ENCODE results near the gene AUTS2.

Gene AUTS2

DNA sequence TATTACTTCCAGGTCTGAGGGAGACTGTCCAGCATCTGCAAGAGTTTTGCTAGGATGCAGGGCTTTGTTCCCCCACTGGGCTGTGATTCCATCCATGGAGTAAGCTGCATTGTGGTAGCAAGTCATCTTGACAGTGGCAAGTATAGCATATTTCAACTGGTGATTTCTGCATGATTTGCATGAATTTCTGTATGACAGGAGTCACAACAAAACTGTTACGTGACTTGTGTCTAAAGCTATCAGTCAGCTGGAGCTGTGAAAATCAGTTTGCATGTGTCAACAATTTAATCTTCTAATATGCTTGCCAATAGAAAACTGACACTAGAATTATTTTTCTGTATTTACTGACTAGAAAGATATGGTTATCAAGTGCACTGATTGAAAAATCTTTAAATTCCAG lies 344.3 kb downstream of the AUTS2 start:
- DNase-seq (ENCODE audit: low read depth) = no peak

DNA sequence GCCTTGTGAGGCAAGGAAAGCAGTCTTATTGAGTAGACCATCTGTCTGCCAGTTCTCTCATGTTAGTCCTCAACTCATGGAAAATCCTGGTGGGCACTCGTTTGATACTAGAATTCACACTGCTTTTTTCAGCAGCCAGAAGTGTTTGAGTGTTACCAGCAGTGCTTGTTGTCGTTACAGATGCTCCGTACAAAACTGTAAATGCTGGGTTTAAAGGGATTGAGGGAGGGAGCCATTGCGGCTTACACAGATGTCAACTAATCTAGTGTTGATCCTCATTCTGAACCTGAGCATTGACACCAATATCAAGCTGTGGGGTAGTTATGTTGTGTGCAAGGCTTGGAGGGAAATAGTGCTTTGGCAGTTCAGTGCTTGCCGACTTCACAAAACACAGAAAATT lies 348.6 kb downstream of the AUTS2 start:
- DNase-seq (ENCODE audit: low read depth) = no peak

DNA sequence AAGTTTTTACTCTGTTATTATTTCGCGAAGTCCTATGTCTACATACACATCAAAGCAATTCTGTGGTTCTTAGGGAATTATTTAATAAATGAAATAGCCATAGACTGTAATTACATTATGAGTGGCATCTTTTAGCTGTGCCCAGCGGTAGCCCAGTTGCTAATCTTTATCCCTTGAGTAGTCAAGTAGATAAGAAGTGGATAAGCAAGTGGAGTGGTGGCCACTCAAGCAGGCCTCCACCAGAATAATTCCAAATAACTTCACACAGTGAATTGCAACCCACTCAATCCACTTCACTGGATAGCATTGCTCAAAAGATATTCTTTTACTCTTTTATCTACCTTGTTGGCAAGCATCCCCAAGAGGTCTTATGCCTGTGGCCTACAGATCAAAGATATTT lies 349.7 kb downstream of the AUTS2 start:
- no peak for DNase-seq (ENCODE audit: low read depth)

DNA sequence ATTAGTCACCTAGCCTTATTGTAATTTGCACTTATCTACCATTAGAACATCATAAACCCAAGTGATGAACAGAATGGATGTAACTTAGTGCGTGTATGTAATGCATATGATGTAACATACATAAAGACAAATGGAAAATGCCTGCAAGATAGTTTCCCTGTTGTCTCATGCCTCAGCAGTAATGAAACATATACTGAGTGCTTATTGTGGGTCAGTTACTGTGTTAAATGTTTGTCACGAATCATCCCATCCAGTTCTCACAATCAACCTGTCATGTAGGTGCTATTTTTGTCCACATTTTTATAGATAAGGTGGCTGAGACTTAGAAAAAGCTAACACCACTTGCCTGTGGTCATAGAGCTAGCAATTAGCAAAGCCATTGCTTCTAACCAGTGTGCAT lies 350.8 kb downstream of the AUTS2 start:
- no peak for DNase-seq (ENCODE audit: low read depth)

DNA sequence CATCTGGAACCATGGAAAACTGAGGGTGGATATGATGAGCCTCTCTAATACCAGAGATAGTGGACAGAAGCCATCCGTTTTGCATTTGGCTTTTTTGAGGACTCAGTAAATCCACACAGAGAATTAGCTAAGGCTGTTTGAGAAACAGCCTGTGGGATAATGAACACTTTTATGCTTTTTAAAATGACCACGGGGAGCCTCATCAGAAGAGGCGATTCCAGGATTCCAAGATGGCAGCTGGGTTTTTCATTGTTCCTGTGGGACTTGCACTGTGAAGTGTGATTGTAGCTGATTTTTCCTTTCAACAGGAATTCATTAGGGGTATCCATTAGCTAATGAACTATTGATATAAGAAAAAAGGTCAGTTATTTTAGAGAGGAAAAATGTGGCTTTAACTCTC lies 353.2 kb downstream of the AUTS2 start:
- DNase-seq (ENCODE audit: low read depth) = no peak

DNA sequence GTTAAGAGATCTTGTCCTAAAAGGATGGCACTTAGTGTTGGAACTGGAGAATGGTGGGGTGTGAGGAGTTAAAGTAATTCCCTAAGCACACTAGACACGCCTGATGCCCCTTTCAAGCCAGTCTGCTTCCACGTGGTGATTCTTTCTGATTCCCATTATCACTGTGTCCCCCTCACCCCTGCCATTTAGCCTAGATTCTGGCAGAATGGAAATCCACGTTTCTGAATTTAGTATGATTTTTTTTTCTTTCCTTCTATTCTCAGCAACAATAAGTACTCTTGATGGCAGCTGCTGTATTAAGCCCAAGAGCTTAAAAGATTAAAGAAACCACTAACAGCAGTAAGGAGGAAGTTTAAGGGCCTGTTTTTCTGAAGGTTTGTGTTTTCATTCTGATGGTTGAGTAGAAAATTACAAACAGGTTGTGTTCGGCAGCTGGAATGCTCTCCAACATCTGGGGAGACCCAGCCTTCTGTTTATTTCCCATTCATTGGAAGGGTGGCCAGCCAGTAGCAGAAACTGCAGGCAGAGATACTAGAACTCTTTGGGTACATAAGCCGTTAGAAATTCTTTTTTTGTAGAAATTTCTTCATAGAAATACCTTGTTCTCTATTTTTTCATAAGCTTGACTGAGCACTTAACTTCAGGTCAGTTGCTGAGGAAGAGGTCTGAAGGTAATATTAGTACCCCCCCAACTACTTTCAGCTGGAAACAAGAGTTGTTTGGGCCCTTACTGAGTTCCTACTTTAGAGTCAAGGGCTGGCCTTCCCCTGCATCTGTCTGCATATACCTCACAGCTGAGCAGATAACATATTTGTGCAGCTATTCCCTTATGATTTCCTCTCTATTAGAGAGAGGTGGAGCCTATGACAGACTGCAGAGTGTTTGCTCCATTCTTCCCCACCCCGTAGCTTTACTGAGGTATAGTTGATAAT lies 355.1 kb downstream of the AUTS2 start:
- DNase-seq (ENCODE audit: low read depth) = no peak

DNA sequence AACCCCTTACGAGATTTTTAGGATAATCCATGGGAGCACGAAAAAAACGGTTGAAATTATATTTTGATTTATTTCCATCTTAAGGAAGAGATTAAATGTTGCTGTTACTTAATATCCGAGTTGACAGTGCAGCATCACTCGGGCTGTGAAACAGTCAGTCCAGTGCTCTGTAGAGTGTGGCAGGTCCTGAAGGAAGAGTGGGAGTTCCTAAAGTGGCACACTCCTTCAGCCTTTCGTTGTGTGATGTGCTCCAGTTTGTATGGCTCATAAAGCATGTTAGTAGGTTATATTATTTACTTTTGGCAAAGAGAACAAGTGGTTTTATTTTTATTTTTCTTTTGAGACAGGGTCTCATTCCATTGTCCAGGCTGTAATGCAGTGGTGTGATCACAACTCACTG lies 358.3 kb downstream of the AUTS2 start:
- DNase-seq (ENCODE audit: low read depth) = no peak

DNA sequence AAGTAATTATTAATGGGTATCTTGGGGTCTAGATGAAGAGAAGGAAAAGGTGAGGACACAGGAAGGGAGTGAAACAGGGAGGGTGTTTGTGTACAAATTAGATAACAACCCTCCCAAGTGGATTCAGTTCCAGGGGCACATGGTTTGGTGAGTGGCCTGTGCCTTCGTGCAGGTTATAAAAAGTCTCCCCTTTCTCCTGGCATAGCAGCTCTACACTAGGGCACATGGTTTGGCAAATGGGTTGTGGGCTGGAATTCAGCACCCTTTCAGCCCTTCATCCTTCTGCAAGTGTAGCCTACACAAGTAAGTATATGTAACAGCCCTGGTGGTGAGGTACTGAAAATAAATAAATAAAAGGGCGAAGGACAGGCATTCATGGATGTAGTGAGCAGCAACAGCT lies 359.4 kb downstream of the AUTS2 start:
- DNase-seq (ENCODE audit: low read depth) = no peak

DNA sequence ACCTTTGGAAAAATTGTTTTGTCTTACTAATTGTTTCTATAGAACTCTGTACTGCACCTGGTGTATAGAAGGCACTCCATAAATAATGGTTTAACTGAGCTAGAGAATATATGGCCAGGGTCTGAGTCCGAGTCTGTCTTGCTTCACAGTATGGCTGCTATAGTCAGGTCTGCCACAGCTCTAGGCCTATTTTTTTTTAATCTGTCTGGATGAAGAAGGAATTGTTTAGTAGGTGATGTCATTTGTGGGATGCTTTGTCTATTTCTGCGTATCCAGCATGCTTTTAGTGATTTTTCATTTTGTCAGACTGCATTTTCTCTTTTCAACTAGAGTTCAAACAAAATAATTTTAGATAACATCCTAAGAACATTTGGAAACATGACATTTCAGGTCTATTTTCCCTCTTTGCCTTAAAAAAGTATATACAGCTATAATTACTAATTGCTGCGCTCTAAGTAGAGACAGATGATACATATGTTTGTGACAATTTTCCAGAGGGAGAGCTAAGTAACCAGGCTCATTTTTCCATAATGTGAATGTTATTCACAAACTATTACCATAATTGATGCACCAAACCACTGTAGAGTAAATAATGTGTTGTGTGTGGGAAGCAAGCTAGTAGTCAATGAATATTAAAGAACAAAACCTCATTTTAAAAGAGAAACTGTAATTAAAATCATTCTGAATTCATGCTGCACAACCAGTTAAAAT lies 361.7 kb downstream of the AUTS2 start:
- no peak for DNase-seq (ENCODE audit: low read depth)

DNA sequence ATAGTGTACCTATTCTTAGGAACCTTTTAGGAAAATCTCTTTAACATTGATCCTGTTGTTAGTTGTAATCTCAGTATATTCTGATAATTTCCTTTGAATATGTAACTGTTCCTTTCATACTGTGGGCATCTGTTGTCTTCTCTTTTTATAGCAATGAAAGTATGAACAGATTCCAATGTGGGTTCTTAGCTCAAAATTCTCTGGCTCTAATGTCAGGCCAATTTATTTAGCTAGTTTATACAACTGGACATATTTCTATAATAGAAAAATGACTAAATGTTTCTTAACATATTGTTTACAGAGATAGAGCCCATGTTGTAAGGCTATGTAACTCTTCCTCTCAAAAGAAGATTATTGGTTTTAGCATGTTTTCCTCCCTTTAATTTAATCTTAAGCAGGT lies 363.2 kb downstream of the AUTS2 start:
- no peak for DNase-seq (ENCODE audit: low read depth)

DNA sequence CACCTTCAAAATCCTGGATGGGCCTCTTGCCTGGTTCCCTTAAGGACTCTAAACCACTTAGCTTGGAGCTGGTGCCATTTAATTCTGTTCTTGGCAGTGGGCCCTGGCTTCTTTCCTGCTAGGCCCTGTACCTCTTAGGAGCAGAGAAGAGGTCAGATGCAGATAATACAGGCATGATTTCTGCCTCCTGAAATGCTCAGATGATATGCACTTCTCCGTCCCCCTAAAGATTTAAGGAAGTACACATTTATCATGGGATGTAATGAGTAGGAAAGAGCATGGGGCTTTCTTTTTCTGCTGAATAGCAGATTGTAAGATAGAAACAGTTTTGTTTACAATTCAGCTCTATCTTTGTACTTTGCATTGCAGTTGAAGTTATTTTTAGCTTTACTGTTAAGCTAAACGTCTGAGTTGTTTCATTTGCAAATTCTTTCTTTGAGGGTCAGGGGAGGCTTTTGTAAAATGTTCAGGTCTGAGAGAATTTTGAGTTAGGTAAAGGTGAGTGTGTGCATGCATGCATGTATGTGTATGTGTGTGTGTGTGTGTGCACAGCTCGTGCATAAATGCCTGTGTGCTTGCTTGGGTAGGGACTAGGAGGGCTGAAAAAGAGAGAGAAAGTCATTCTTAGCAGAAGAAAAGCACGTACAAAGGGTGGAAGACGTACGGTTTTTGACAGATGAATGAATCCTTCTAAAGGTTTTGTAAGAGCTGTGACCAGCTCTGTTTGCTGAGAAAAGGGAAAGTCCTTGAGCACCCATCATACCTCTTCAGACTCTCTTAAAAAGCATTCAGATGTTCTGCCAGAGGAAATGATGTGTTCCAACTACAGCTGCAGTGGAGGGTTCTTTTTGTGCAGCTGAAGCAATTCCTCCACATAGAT lies 364.2 kb downstream of the AUTS2 start:
- DNase-seq (ENCODE audit: low read depth) = no peak

DNA sequence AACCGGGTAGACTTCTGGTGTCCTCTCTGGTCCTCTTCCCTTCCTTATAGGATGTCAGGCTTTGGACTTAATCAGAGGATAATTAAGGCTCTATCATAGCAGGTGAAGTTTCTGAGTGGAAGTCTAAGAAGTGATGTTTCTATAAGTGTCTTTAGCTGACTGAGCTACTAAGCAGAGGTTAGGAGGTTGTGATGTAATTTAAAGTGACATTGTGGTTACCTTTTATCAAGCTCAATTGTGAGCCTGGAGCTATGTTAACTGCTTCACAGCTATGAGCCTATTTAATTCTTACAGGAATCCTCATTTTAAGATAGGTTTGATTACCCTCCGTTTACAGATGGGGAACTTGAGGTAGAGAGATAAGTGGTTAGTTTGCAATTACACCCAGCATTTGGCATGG lies 365.1 kb downstream of the AUTS2 start:
- DNase-seq (ENCODE audit: low read depth) = no peak

DNA sequence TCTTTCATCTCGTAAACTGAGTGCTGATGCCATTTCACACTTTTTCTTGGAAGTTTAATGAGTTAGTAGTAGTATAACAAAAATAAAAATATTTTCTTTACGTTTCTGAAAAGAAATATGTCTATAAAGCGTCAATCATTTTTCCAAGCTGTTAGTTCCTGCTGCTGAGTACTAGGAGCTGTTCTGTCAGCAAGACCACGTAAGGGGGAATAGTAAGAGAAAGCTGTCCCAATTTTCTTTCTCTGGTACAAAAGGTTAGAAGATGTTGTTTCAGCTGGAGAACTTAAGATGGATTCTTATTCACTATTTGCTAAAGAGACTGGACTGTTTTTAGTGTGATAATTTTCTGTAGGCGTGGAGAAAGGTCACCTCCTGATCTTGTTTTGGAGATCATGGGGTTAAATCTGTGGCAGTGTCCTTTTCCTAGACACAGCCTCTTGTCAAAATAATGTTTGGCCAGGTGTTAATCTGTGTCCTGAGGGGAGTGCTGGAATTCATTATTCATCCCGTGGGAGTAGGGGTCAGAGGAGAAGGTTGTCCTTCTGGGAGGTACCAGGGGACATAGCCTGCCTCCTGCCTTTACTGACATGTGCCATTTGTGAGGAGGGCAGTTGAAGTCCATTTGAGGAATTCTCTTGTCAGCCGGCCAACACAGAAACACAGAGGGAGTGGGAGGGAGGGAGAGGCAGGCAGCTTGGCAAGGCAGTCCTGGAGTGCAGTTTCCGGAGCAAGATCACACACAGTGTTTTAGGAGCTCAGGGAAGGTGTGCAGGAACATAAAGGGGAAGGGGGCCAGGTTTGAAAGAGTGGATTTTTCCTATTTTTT lies 368.7 kb downstream of the AUTS2 start:
- no peak for DNase-seq (ENCODE audit: low read depth)

DNA sequence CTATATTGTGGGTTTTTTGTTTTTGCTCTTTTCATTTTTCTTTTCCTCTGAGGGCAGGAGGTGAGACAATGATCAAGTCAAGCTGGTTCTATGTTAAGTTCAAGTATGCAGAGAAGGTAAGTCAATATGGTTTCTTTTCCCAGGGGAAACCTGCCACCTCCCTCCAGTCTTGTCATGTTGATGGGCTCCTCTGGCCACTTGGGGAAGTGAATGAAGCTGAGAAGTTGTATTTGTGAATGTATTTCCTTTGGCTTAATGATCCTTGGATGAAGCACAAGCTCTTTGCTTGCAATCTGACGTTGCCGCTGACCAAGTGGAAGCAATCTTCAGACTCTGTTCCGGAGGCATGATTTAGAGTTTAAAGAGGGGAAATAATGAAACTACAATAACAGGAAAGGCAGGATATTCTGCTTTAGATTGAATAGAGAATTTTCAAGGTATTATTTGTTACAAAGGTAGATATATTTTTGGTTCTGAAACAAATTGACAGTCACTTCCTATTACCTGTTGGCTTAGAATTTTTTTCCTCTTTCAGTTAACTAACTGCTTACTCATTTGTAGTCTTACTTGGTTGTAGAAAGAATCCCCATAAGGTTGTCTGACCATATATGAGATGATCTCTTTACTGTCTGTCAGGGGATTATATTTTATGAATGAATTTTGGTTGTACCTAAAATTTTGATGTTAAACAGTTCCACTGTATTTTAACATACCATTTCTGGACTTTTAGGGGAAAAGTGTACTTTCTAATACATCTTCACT lies 369.6 kb downstream of the AUTS2 start:
- DNase-seq (ENCODE audit: low read depth) = no peak

DNA sequence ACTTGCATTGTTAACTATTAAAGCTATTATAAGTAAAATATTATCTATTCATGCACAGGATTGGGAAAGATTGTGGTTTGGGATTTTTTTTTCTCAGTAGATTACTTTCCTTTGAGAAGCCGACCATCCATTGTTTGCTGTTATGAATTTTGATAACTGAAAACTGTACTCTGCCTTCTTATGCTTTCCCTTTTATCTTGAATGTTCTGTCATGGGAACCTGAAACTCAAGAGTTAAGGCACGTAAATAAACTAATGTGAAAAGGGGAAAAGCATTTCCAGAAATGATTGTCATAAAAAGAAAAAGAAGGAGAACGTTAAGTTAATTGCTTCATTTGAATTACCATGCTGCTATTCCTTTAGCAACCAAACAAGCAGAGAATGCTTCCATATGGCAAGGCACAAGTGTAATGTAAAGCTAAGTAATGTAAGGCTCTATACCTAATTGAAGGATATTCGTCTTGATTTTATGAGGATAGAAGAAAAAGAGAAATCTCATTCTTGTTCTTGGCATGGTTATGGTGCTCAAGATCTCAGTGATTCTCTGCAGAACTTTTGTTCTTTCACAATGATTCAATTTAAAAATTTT lies 370.8 kb downstream of the AUTS2 start:
- DNase-seq (ENCODE audit: low read depth) = no peak

DNA sequence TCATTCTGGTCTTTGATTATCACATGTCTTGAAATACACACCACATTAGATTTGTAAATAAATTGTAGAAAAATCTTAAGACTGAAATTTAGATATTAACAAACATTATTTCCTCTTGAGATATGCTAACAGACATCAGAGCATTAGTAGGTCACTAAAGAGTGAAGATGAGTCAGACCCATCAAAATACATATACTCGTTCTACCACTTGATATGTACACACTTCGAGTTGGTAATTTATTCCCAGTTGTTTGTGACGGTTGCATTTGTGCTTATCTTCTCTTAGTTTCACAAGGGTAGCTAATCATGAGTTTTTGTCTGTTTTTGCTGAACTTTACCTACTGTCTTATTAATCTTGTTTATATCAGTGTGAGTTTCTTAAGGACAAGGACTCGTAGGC lies 383.4 kb downstream of the AUTS2 start:
- no peak for DNase-seq (ENCODE audit: low read depth)

DNA sequence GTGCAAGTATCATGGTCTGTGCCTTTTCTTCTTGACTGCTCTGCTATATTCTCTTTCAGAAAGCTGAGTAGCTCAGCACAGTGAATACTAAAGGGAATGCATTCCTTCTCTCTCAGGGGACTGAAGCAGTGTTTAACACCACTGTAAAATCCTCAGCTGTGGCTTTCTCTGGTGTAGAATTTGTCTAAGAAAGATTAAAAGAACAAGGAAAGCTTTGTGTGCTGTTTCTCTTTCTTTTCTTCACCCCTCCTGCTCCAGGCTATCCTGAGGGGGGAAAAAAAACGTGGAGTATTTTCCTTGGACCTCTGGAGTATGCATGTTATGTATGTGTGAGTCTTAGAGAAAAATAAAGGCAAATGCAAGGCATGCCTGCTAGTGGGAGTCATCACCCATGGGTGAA lies 383.9 kb downstream of the AUTS2 start:
- no peak for DNase-seq (ENCODE audit: low read depth)

DNA sequence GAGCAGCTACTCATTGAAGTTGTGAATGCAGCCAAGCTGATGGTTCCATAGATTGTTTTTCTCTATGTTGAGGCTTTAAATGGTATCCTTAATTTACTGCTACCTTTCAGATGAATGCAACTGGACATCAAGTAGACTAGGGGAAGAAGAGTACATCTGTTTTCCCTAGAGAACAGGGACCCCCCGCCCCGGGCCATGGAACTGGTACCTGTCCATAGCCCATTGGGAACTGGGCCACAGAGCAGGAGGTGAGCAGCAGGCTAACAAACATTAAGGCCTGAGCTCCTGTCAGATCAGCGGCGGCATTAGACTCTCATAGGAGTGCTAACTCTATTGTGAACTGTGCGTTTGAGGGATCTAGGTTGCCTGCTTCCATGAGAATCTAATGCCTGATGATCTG lies 391.3 kb downstream of the AUTS2 start:
- DNase-seq (ENCODE audit: low read depth) = no peak

DNA sequence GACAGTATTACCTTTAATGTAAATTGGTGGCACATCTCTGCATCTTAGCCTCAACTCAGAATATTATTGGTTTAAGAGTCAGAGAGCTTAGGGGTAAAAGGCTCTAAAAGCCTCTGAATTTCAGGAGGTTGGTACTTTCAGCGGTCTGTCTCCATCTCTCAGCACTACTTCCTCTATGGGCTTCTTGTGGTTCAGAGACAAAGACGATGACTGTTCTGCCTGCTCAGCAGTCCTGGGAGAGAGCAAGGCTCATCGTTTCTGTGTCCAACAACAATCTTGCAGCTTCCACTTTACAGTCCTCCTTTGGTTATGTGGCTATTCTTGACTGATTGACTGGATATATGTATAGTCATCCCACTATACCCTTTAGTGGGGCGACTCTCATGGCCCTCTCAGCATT lies 394.7 kb downstream of the AUTS2 start:
- no peak for DNase-seq (ENCODE audit: low read depth)

DNA sequence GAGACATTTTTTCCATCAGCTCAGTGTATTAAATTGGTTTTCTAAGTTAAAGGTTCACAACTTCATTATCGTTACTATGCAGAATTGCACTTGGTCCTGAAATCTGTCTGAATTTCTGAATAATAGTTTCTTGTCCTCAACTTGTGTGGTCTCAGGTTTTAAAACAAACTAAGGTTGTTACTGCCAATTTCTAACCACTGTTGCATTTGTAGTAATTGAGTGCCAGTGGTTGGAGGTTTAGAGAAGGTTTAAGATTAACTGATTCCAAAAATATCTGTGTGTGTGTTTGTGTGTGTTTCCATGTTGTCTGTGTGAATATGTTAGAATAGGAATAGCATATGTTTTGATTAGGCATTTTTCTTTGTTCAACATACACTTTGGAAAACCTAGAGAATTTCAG lies 395.9 kb downstream of the AUTS2 start:
- no peak for DNase-seq (ENCODE audit: low read depth)
